GM12878 (cell line): Measurements from ENCODE around the gene CHFR. TPM values are rescaled to one million over a fixed set of nuclear protein-coding genes. Genes with fewer than 3 reads are reported as not detected.

Source experiments
- ATF2 ChIP-seq: IDR thresholded peaks from 2 replicates; pipeline ENCODE4 v1.6.1; 2012; ENCODE audit warnings: low read length, inconsistent platforms
- BACH1 ChIP-seq: fragments of 450-650 bp; IDR thresholded peaks from 2 replicates; pipeline ENCODE4 v1.6.1; 2017; ENCODE audit warnings: mild to moderate bottlenecking, borderline replicate concordance
- BCL11A ChIP-seq: IDR thresholded peaks from 2 replicates; pipeline ENCODE4 v1.6.1; 2011; ENCODE audit warnings: low read depth, low read length
- BHLHE40 ChIP-seq, 2 experiments: fragments of 450-650 bp in 1 of 2; IDR thresholded peaks; 2 replicates each; pipeline ENCODE4 v1.6.1; 2011 to 2017; ENCODE audit warnings: low read depth in 2 of 2, borderline replicate concordance in 1 of 2, improper control_type of control experiment in 1 of 2, low read length in 1 of 2, mild to moderate bottlenecking in 1 of 2
- CHD1 ChIP-seq: IDR thresholded peaks from 2 replicates; pipeline ENCODE4 v1.6.1; 2012; ENCODE audit warnings: low read depth, low read length, improper control_type of control experiment
- CREB1 ChIP-seq: IDR thresholded peaks from 2 replicates; pipeline ENCODE4 v1.6.1; 2012; ENCODE audit warnings: low read depth, mild to moderate bottlenecking, inconsistent platforms
- CREM ChIP-seq: IDR thresholded peaks from 2 replicates; pipeline ENCODE4 v1.6.1; 2014; ENCODE audit warnings: antibody characterized with exemption, low read depth
- EGR1 ChIP-seq, 2 experiments: IDR thresholded peaks; 1 replicate in 1 of 2; 2 replicates in 1 of 2; pipeline ENCODE4 v1.6.1; 2011 to 2012; ENCODE audit warnings: low read depth in 2 of 2, low read length in 2 of 2, borderline replicate concordance in 1 of 2, mild to moderate bottlenecking in 1 of 2, moderate library complexity in 1 of 2
- EP300 ChIP-seq, 2 experiments: fragments of 150-350 bp in 1 of 2; IDR thresholded peaks; 2 replicates each; pipeline ENCODE4 v1.6.1; 2011 to 2012; ENCODE audit warnings: low read depth in 2 of 2, low read length in 2 of 2, borderline replicate concordance in 1 of 2, improper control_type of control experiment in 1 of 2, inconsistent platforms in 1 of 2; ENCODE audit not compliant: control insufficient read depth in 1 of 2
- PKNOX1 ChIP-seq: fragments of 450-650 bp; IDR thresholded peaks from 2 replicates; pipeline ENCODE4 v1.6.1; 2016; ENCODE audit warnings: mild to moderate bottlenecking
- PML ChIP-seq: IDR thresholded peaks from 2 replicates; pipeline ENCODE4 v1.6.1; 2012; ENCODE audit warnings: low read length, inconsistent platforms
- POLR2A ChIP-seq: IDR thresholded peaks from 2 replicates; pipeline ENCODE4 v1.6.1; 2011; ENCODE audit warnings: low read depth, mild to moderate bottlenecking, low read length
- POLR2AphosphoS2 ChIP-seq: IDR thresholded peaks from 2 replicates; pipeline ENCODE4 v1.6.1; 2011; ENCODE audit warnings: low read depth, mild to moderate bottlenecking, low read length, improper control_type of control experiment, moderate library complexity
- POLR2AphosphoS5 ChIP-seq: IDR thresholded peaks from 2 replicates; pipeline ENCODE4 v1.6.1; 2011; ENCODE audit warnings: mild to moderate bottlenecking, low read length, inconsistent platforms
- RUNX3 ChIP-seq: IDR thresholded peaks from 2 replicates; pipeline ENCODE4 v1.6.1; 2012; ENCODE audit warnings: low read length, inconsistent platforms
- SIN3A ChIP-seq: IDR thresholded peaks from 2 replicates; pipeline ENCODE4 v1.6.1; 2012; ENCODE audit warnings: low read depth, low read length, improper control_type of control experiment
- SMAD1 ChIP-seq: fragments of 450-650 bp; IDR thresholded peaks from 2 replicates; pipeline ENCODE4 v1.6.1; 2018; ENCODE audit warnings: mild to moderate bottlenecking, low read depth; ENCODE audit not compliant: partially characterized antibody
- SMAD5 ChIP-seq: IDR thresholded peaks from 2 replicates; pipeline ENCODE4 v1.6.1; 2016; ENCODE audit warnings: antibody characterized with exemption, low read depth
- TAF1 ChIP-seq: IDR thresholded peaks from 2 replicates; pipeline ENCODE4 v1.6.1; 2011; ENCODE audit warnings: mild to moderate bottlenecking, low read depth, low read length, borderline replicate concordance
- USF1 ChIP-seq: IDR thresholded peaks from 2 replicates; pipeline ENCODE4 v1.6.1; 2011; ENCODE audit warnings: borderline replicate concordance, low read depth, mild to moderate bottlenecking, moderate library complexity, mixed read lengths, low read length; ENCODE audit not compliant: insufficient read depth; ENCODE audit errors: extremely low read length
- YY1 ChIP-seq: IDR thresholded peaks from 2 replicates; pipeline ENCODE4 v1.6.1; 2011; ENCODE audit warnings: low read depth, mild to moderate bottlenecking, low read length
- ZBTB4 ChIP-seq: fragments of 450-650 bp; formaldehyde crosslinking; IDR thresholded peaks from 2 replicates; pipeline ENCODE4 v1.4.0; 2022; ENCODE audit warnings: mild to moderate bottlenecking, moderate library complexity
- ZNF207 ChIP-seq: fragments of 450-650 bp; IDR thresholded peaks from 2 replicates; pipeline ENCODE4 v1.6.1; 2014; ENCODE audit warnings: antibody characterized with exemption, mild to moderate bottlenecking, borderline replicate concordance
- polyA plus RNA-seq, 11 experiments: library from polyadenylated mRNA; depleted of rRNA in 4 of 11; unstranded in 6 of 11; stranded (reverse) in 5 of 11; fragments of >200 nt; fragmentation: Nextera tagmentation in 4 of 11; fragmentation: Illumina TruSeq in 1 of 11; extraction: Ambion mirVana in 4 of 11; extraction: Trizol in 1 of 11; gene quantifications; 1 replicate in 1 of 11; 2 replicates in 10 of 11; pipeline versions ENCODE4 v1.2.1 to v1.2.3, GENCODE V29; 2011 to 2016; ENCODE audit warnings: inconsistent platforms in 2 of 11, missing spikeins in 2 of 11, low read depth in 1 of 11
- total RNA-seq, 4 experiments: library from RNA; depleted of rRNA in 3 of 4; stranded (reverse); fragments of >200 nt in 3 of 4; fragmentation: Illumina TruSeq in 1 of 4; extraction: Trizol in 1 of 4; gene quantifications; 2 replicates each; pipeline versions ENCODE4 v1.2.1 to v1.2.3, GENCODE V29; 2013 to 2021

The CHFR gene
- total and polyA plus RNA-seq, 10 of the 15 experiments (the other 5 are each of a cell fraction or from before 2014, with no cell fraction given): 1.1 to 49.4 (median 34.4) TPM

GRCh38 chr12:132887513-132888351, at the start of gene CHFR (continued):
- TF ChIP-seq ATF2: no peak
- peak; percentile 88 for TF ChIP-seq CREB1
- TF ChIP-seq CREM: peak; percentile 79
- peak; percentile 93 for TF ChIP-seq PKNOX1
- TF ChIP-seq ZNF207: peak; percentile 81; the same call in 1 of the 2 replicates
- TF ChIP-seq CHD1: 0 out of 2 replicates have a peak, but pooled peaks have one; percentile 46
- peak; percentile 26 to 71; a peak in 2 of 4 replicates for TF ChIP-seq BHLHE40 (IDR thresholded peaks at IDR 0.05; ENCODE audit: borderline replicate concordance in 1 of 2, low read depth in 2 of 2, low read length in 1 of 2)
- no peak for TF ChIP-seq BCL11A
- TF ChIP-seq POLR2AphosphoS5: peak; percentile 92
- peak; percentile 89 for TF ChIP-seq PML
- 0 out of 3 replicates have a peak, but pooled peaks of 1 of the 2 experiments have one; percentile 1 for TF ChIP-seq EGR1 (IDR thresholded peaks at IDR 0.05; ENCODE audit: borderline replicate concordance in 1 of 2, low read depth in 2 of 2, low read length in 2 of 2)
- no peak for TF ChIP-seq ZBTB4 (CRISPR knock-in tag)
- TF ChIP-seq EP300 (IDR thresholded peaks at IDR 0.05; ENCODE audit: borderline replicate concordance in 1 of 2, control insufficient read depth in 1 of 2, low read depth in 2 of 2, low read length in 2 of 2): peak in 1 of 2 experiments; percentile 17; a peak in 1 of 4 replicates
- TF ChIP-seq POLR2A: peak; percentile 86
- peak; percentile 94 for TF ChIP-seq RUNX3
- peak; percentile 78 for TF ChIP-seq SIN3A
- peak; percentile 99 for TF ChIP-seq YY1
- TF ChIP-seq SMAD5: peak; percentile 70; the same call in 1 of the 2 replicates
- TF ChIP-seq TAF1: peak; percentile 75; the same call in 1 of the 2 replicates
- TF ChIP-seq BACH1: peak; percentile 54
- peak; percentile 32 for TF ChIP-seq USF1
- TF ChIP-seq SMAD1: peak; percentile 68
- peak; percentile 68; the same call in 1 of the 2 replicates for TF ChIP-seq POLR2AphosphoS2
